Memory B cell (primary cell): ENCODE data around the gene OBSCN.

Experiments
- ATAC-seq: fragments of 150-1000 bp; cut with Tn5 transposase; 2 replicates; pipeline ENCODE4 v1.10.0; 2021; ENCODE audit warnings: low read depth, mild to moderate bottlenecking, moderate library complexity
- DNase-seq, 2 donors: peaks; one replicate each; pipeline ENCODE4 v3.0.0; 2022; ENCODE audit warnings: low spot score in 2 of 2
- H3K27ac Mint-ChIP-seq: one replicate; pipeline ENCODE4 v1.8.0; 2022; ENCODE audit warnings: mild to moderate bottlenecking, moderate library complexity, mixed read lengths
- H3K27me3 Mint-ChIP-seq: one replicate; pipeline ENCODE4 v1.8.0; 2022; ENCODE audit warnings: mixed read lengths
- H3K36me3 Mint-ChIP-seq: one replicate; pipeline ENCODE4 v1.8.0; 2022; ENCODE audit warnings: mild to moderate bottlenecking, mixed read lengths
- H3K4me1 Mint-ChIP-seq: one replicate; pipeline ENCODE4 v1.8.0; 2022; ENCODE audit warnings: mixed read lengths
- H3K4me3 Mint-ChIP-seq: one replicate; pipeline ENCODE4 v1.8.0; 2022; ENCODE audit warnings: mild to moderate bottlenecking, moderate library complexity, mixed read lengths
- H3K9me3 Mint-ChIP-seq: one replicate; pipeline ENCODE4 v1.8.0; 2022; ENCODE audit warnings: mixed read lengths

The OBSCN gene

DNA sequence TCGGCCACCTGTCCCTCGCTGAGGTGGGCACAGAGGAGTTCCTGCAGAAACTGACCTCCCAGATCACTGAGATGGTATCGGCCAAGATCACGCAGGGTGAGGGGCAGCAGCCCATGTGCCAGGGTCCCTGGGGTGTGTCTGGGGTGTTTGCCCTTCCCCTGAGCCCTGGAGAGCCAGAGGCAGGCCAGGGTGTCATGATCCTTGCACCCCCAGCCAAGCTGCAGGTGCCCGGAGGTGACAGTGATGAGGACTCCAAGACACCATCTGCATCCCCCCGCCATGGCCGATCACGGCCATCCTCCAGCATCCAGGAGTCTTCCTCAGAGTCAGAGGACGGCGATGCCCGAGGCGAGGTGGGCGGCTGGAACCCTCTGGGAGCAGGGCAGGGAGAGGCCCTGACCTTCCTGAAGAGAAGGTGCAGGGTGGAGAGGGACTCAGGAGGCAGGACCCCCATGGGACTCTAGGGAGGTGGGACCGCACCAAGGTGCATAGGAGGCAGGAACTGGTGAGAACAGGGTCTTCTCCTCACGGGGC, 129.3 kb downstream of the OBSCN start:
- DNase-seq (no peak), ATAC-seq (no peak)
- Mint-ChIP-seq H3K36me3 (no peaks in the 10 kb centered on the region), H3K27ac (no peak overlapping the region), H3K9me3 (no peaks in the 10 kb centered on the region), H3K27me3 (no peaks in the 10 kb centered on the region), H3K4me3 (no peak overlapping the region), H3K4me1 (no peaks in the 10 kb centered on the region)

DNA sequence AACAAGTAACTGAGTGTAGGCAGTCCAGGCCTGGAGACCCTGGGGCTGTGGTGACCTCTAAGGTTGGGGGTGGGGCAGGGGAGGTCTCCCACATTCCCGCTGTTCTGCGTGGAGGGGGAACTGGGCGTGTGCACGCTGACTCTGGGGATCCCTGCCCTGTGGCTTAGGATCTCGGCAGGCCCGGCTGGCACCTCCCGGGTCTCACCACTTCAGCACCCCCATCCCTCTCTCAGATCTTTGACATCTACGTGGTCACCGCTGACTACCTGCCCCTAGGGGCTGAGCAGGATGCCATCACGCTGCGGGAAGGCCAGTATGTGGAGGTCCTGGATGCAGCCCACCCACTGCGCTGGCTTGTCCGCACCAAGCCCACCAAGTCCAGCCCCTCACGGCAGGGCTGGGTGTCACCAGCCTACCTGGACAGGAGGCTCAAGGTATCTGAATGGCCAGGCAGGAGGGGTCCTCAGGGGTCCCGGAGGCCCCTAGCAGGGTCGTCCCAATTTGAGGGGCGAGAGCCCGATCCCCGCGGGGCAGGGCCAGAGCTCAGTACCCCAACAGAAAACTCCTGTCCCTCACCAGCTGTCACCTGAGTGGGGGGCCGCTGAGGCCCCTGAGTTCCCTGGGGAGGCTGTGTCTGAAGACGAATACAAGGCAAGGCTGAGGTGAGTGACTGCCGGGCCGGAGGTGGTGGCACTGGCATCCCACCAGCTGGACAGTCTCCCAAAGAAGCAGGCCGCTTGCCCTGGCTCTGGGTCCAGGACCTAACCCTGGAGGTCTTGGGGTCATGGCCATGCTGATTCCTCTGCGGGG, 130.1 kb downstream of the OBSCN start:
- DNase-seq (no peak), ATAC-seq (no peak)
- Mint-ChIP-seq H3K4me3 (no peak overlapping the region), H3K9me3 (no peaks in the 10 kb centered on the region), H3K27me3 (no peaks in the 10 kb centered on the region), H3K36me3 (no peaks in the 10 kb centered on the region), H3K4me1 (no peaks in the 10 kb centered on the region), H3K27ac (no peak overlapping the region)

DNA sequence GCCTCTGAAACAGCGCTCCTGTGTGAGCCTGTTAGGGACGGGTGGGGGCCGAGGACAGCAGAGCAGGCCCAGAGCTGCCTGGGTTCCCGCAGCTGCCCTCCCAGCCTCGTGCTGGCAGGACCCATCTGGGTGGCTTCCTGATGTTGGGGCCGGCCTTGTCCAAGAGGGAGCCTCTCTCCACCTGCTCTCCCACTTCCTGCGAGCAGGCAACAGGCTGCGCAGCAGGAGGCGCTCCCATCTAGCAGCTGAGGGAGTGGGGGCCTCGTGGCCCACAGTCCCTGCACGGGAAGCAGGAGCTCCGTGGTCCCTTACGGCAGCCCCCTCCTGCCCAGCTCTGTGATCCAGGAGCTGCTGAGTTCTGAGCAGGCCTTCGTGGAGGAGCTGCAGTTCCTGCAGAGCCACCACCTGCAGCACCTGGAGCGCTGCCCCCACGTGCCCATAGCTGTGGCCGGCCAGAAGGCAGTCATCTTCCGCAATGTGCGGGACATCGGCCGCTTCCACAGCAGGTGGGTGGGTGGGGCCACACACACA, 130.7 kb downstream of the OBSCN start:
- DNase-seq = no peak
- peaks cover 2% of the 10 kb centered on the region for H3K36me3 Mint-ChIP-seq
- no peak overlapping the region for H3K27ac Mint-ChIP-seq
- no peaks in the 10 kb centered on the region for H3K4me1 Mint-ChIP-seq
- no peaks in the 10 kb centered on the region for H3K27me3 Mint-ChIP-seq
- no peak overlapping the region for H3K4me3 Mint-ChIP-seq
- H3K9me3 Mint-ChIP-seq = peaks cover under 1% of the 10 kb centered on the region
- no peak for ATAC-seq

DNA sequence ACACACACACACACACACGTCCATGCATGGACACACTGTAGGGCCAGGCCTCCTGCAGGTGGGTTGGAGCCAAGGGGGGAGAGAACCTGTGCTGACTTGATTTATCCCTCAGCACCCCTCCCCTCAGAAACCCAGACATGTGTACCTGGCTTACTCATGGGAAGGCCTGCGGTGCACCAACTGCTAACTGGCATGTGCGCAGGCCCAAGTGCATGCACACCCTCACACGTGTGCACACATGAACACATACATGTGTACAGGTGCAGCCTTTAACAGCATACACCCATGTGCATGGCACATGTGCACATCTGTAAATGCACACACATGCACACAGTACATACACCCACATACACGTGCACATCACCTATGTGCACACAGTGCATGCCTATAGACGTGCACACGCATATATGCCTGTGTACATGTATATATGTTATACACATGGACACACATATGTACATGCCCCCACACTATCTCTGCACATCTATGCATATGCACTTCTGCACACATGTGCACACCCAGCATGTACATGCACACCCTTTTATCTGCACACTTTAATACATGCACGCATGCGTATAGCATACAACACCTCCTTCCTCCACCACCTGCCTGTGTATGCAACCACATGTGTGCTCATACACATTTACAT, 131.3 kb downstream of the OBSCN start:
- H3K4me3 Mint-ChIP-seq = no peak overlapping the region
- no peak for ATAC-seq
- H3K27me3 Mint-ChIP-seq = no peaks in the 10 kb centered on the region
- H3K27ac Mint-ChIP-seq = no peak overlapping the region
- H3K36me3 Mint-ChIP-seq = peaks cover 2% of the 10 kb centered on the region
- DNase-seq = no peak
- H3K4me1 Mint-ChIP-seq = no peaks in the 10 kb centered on the region
- peaks cover 3% of the 10 kb centered on the region for H3K9me3 Mint-ChIP-seq

DNA sequence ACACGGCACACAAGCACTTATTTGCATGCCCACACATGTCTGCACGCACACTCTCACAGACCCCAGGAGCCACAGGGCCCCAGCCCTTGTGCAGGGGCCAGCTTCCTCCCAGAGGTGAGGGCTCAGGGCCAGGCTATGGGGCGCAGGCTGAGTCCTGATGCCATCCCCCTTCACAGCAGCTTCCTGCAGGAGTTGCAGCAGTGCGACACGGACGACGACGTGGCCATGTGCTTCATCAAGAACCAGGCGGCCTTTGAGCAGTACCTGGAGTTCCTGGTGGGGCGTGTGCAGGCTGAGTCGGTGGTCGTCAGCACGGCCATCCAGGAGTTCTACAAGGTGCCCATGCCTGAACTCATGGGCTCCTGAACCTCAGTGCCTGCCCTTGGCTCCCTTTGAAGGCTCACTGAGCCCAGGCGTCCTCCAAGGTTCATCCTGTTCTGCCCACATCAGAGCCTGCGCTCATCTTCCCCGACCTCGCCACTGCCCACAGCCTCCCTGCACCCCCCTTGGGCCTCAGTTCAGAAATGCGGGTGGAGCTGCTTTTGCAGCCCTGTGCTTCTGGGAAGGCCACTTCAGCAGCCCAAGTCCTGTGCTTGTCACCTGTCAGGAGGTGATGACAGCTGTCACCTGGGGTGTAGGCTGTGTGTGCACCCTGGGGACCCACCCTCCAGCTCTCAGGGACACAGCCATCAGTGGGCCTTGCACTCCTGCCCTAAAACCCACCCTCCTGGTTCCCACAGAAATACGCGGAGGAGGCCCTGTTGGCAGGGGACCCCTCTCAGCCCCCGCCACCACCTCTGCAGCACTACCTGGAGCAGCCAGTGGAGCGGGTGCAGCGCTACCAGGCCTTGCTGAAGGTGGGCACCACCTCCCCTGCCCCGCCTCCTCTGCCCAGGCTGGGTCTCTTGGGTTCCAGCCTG, 132.2 kb downstream of the OBSCN start:
- no peak overlapping the region for H3K4me3 Mint-ChIP-seq
- peaks cover 4% of the 10 kb centered on the region for H3K9me3 Mint-ChIP-seq
- no peak overlapping the region for H3K27ac Mint-ChIP-seq

DNA sequence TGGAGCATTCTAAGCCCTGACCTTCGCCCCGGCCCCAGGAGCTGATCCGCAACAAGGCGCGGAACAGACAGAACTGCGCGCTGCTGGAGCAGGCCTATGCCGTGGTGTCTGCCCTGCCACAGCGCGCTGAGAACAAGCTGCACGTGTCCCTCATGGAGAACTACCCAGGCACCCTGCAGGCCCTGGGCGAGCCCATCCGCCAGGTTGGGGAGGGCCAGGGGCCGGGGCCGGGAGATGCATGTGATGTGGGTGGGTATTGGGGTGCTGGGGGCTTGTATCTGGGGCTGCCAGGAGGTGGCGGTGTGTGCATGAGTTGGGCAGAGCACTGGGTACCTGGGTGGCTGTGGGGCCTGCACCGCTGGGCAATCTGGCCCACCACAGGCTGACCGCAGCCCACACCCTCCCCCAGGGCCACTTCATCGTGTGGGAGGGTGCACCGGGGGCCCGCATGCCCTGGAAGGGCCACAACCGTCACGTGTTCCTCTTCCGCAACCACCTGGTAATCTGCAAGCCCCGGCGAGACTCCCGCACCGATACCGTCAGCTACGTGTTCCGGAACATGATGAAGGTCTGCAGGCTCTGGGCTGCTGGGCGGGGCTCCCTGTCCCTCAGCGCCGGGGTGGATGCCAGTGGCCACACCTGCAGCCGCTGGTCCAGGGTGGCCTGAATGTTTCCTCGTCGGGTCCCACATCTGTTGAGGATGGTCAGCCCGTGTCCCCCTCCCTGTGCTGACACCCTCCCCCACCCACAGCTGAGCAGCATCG, 133.0 kb downstream of the OBSCN start:
- no peaks in the 10 kb centered on the region for H3K4me1 Mint-ChIP-seq
- ATAC-seq = no peak
- H3K27ac Mint-ChIP-seq = no peak overlapping the region
- DNase-seq = no peak
- no peaks in the 10 kb centered on the region for H3K27me3 Mint-ChIP-seq
- H3K36me3 Mint-ChIP-seq = peaks cover 2% of the 10 kb centered on the region
- H3K4me3 Mint-ChIP-seq = no peak overlapping the region
- H3K9me3 Mint-ChIP-seq = peaks cover 4% of the 10 kb centered on the region

More for the DNA sequence above, 132.2 kb downstream of the OBSCN start:
- Mint-ChIP-seq H3K27me3 (no peaks in the 10 kb centered on the region), H3K4me1 (no peaks in the 10 kb centered on the region), H3K36me3 (peaks cover 2% of the 10 kb centered on the region)
- no peak for ATAC-seq
- DNase-seq = no peak

DNA sequence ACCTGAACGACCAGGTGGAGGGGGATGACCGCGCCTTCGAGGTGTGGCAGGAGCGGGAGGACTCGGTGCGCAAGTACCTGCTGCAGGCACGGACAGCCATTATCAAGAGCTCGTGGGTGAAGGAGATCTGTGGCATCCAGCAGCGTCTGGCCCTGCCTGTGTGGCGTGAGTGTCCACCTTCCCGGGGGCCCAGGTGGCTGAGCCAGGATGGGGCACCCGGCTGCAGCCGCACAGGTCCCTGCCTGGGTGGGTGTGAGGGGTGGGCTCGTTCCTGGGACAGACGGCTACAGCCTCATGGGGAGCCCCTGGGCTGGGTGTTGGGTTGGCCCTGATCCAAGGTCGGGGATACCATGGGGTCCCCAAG, 133.6 kb downstream of the OBSCN start:
- Mint-ChIP-seq H3K27ac (no peak overlapping the region), H3K9me3 (peaks cover 4% of the 10 kb centered on the region), H3K4me1 (no peaks in the 10 kb centered on the region), H3K27me3 (no peaks in the 10 kb centered on the region), H3K36me3 (peaks cover 2% of the 10 kb centered on the region), H3K4me3 (no peak overlapping the region)
- ATAC-seq = no peak
- DNase-seq = no peak

DNA sequence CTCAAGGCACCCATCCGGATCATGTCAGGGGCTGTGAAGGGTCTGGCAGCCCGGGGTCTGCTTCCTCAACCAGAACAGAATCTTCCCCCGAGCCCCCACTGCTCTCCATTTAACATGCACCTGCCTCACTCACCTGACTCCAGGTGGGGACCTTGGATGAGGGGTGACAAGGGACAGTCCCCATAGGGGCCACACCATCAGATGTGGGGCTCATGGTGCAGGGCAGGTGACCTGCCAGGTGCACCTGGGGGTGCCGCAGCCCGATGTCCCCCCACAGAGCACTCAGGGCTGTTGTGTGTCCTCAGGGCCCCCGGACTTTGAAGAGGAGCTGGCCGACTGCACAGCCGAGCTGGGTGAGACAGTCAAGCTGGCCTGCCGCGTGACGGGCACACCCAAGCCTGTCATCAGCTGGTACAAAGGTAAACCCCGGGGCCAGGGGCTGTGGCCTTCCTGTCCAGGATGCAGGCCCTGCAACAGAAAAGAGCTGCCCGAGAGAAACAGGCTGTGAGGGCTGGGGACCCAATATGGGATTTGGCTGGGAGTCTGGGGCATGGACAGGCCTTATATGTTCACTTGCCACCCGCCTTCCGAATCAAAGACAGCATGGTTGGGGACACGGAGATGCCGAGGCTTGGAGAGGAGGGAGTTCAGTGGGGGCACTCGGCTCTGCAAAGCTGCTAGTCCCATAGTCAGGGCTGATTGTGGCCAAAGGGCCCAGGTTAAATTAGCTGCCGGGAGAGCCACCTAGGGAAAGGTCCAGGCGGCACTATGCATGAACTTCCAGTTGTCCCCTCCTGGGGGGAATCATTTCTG, 134.2 kb downstream of the OBSCN start:
- Mint-ChIP-seq H3K36me3 (peaks cover 2% of the 10 kb centered on the region), H3K4me1 (no peaks in the 10 kb centered on the region), H3K4me3 (no peak overlapping the region), H3K9me3 (peaks cover 4% of the 10 kb centered on the region), H3K27ac (no peak overlapping the region), H3K27me3 (no peaks in the 10 kb centered on the region)
- DNase-seq (no peak), ATAC-seq (no peak)

DNA sequence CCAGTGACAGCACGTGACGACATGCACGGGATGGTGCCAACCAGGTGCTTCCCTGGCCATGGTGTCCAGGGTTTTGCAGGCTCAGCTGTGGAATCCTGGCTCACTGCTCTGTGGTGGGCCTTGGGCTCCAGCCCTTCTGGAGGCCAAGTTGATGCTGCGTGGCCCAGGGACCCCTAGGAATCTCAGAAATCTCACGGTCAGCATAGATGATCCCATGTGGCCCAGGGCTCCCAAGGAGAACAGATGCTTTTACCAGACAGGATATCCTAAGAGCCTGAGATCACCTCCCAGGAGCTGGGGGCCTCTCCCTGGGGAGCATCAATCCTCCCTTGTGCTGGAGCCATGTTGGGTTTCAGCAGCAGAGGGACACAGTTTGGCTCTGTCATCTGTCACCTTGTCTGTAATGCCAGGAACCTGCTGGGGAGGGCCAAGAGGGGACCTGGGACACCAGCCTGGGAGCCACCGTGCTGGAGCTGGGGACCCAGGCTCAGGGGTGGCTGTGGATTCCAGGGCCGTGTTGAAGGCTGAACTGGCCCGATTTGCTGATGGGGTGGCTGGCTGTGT, 134.9 kb downstream of the OBSCN start:
- ATAC-seq (no peak), DNase-seq (no peak)
- H3K9me3 Mint-ChIP-seq = peaks cover 4% of the 10 kb centered on the region
- H3K4me1 Mint-ChIP-seq = no peaks in the 10 kb centered on the region
- H3K27ac Mint-ChIP-seq = no peak overlapping the region
- no peaks in the 10 kb centered on the region for H3K27me3 Mint-ChIP-seq
- no peak overlapping the region for H3K4me3 Mint-ChIP-seq
- H3K36me3 Mint-ChIP-seq = peaks cover 2% of the 10 kb centered on the region

DNA sequence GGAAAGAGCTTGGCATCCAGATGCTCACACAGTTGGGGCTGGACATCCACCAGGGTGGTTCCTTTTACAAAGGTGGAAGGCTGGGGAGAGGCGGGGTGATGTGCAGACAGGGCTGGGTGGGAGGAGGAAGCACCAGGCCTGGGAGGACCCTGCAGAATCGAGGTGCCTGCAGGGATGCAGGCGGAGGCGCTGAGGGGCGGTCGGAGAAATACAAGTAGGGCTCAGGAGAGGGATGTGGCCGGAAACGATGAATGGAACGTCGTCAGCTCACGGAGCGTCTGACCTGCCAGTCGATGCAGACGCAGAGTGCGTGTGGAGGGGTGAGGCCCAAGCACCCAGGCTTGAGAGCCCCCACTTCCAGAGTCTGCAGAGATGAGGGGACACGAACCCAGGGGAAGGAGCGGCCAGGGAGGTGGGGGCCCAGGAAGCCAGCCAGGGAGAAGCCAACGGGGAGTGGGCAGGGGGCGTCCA, 135.4 kb downstream of the OBSCN start:
- no peak overlapping the region for H3K27ac Mint-ChIP-seq
- H3K4me3 Mint-ChIP-seq = no peak overlapping the region
- peaks cover 2% of the 10 kb centered on the region for H3K36me3 Mint-ChIP-seq
- H3K27me3 Mint-ChIP-seq = no peaks in the 10 kb centered on the region
- no peaks in the 10 kb centered on the region for H3K4me1 Mint-ChIP-seq
- H3K9me3 Mint-ChIP-seq = peaks cover 4% of the 10 kb centered on the region
- ATAC-seq = no peak
- no peak for DNase-seq

DNA sequence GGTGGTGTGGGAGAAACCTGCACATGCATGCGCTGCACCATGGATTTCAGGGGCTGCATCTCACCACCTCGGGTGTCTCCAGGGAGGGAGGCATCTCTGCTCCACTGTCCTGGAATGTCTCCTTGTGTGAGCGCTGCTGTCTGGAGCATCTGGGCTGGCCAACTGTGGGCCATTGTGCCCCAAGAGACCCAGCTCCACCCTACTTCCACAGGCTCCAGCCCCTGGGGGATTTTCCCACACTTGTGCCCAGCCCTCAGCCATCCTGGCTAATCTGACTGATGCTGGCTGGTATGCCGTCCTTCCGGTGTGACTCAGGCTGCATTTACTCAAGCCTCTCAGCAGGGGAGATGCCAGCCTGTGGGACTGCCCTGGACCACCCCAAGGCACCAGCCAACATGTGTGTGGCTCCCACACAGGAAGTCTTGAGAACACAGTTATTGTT, 136.8 kb downstream of the OBSCN start:
- ATAC-seq (no peak), DNase-seq (no peak)
- H3K4me1 Mint-ChIP-seq = no peaks in the 10 kb centered on the region
- H3K27ac Mint-ChIP-seq = no peak overlapping the region
- peaks cover 2% of the 10 kb centered on the region for H3K27me3 Mint-ChIP-seq
- peaks cover 4% of the 10 kb centered on the region for H3K9me3 Mint-ChIP-seq
- H3K36me3 Mint-ChIP-seq = peaks cover 2% of the 10 kb centered on the region
- H3K4me3 Mint-ChIP-seq = no peak overlapping the region

DNA sequence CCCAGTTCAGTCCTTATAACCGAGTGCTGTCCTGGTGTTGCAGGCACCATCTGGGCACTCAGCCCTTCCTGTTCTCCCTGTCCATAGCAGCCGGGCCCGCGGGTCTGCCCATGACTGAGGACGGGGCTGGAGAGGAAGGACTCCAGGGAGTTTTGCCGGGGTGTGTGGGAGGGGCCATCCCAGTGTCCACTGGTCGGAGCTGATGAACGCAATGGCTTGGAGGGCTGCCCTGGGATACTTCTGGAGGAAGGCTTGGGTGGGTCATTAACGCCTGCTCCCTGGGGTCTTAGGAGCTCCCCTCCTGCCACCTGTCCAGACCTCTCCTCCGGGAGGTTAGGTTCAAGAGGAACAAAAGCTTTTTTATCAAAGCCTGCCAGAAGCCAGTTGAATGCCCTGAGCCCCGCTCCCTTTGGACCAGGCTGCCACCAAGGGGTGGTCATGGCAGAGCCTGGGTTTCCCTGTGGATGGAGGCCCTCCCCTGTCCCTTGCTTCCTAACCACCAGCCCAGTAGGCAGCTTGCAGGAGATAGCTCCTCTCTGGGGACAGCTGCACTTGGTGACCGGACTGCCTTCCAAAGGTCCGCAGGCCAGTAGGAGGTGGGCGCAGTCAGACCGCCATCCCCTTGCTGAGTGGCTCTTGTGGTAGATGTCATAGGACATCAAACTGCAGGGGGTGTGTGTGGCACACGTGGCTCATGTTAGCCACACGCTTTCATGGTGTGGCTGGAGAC, 137.5 kb downstream of the OBSCN start:
- peaks cover 2% of the 10 kb centered on the region for H3K36me3 Mint-ChIP-seq
- H3K4me3 Mint-ChIP-seq = no peak overlapping the region
- H3K9me3 Mint-ChIP-seq = peaks cover 4% of the 10 kb centered on the region
- peaks cover 3% of the 10 kb centered on the region for H3K27me3 Mint-ChIP-seq
- no peak overlapping the region for H3K27ac Mint-ChIP-seq
- ATAC-seq (no peak), DNase-seq (no peak)
- H3K4me1 Mint-ChIP-seq = no peaks in the 10 kb centered on the region
